Skin epidermis (tissue), 12 donors: Measurements from ENCODE around the gene ARL4C.

Experiments used
- H3K27ac ChIP-seq, 21 experiments: fragments of 200-600 bp; sonication (generic) in 11 of 21; one replicate each; pipeline ENCODE4 v1.5.0; 2020; ENCODE audit warnings: mild to moderate bottlenecking in 3 of 21, inconsistent platforms in 2 of 21, moderate library complexity in 2 of 21
- H3K4me3 ChIP-seq, 7 experiments: fragments of 200-600 bp; sonication (generic) in 2 of 7; one replicate each; pipeline ENCODE4 v1.5.0; 2020; ENCODE audit warnings: inconsistent platforms in 2 of 7, mild to moderate bottlenecking in 2 of 7, moderate library complexity in 1 of 7

The ARL4C gene

DNA sequence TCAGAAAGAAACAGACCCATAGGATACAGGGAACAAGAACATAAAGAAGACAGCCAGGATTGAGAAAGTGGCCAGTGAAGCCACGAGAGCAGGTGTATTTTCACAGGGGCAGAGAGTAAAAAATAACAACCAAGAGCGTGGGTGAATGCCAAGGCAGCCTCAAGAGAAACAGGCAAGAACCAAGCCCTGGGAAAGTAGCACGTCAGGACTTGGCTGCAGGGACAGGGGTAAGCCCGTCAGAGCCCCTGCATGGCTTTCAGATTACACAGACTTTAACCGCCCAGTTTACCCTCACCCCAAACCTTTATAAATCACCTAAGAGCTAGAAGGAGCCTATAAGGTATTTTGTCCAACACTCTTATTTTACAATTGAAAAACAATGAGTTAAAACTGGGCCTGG lies 43.7 kb downstream of the ARL4C start:
- peak overlapping the region in 11 of 21 experiments; percentile 4 to 86 (median 50) for H3K27ac ChIP-seq
- H3K4me3 ChIP-seq, result peak overlapping the region in 3 of 7 experiments; percentile 4 to 20 (median 11)

DNA sequence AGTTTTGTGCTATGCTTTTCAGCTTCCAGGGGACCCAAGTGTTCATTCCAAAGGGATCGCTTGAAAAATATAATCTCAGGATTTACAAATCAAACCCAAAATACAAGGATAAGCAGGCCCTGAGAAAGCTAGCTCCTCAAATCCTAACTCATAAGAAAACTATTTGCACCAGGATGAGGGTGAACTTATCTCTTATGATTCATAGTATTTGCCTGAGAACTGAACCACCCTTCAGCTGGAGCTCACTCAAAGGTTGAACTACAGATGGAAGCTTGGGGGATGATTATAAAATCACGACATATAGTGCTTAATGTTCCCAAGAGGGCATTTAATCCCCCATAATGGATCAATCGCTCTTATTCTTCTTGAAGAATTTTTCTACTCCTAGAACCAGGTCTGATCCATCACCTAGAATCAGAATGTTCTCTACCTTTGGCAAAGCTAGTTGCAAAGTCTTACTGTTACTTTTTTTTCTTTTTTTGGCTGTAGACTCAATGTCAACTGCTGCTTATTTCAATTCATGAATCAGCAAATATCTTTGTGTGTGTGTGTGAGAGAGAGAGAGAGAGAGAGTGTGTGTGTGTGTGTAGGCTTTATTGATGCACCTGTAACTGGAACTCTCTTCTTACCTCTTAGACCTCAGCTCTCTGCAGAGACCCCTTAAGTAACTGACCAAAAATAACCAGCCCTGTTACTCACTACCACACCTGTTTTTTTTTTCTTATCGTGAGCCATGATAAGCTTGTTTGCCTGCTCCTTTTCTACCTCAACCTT lies 44.8 kb downstream of the ARL4C start:
- Histone ChIP-seq H3K27ac (peak overlapping the region in 5 of 21 experiments; percentile 37 to 86 (median 79)), H3K4me3 (no peak overlapping the region)

DNA sequence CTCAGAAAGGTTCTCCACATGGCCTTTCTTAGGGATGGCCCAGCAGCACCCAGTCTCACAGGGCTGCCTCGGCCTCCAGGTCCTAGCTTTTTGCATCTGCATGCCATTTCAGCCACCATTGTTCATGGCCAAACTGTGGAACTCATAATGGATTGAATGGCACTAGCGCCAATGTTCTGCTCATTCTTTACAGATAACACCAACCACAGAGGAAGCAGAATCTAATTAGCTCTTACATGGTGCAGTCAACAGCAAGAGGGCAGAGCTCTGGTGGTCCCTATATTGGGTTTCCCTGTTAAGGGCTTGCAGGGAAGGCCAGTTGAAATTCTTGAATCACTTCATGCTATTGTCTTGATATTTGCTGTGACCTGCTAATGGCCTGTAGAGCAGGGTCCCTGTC lies 45.6 kb downstream of the ARL4C start:
- H3K27ac ChIP-seq, result peak overlapping the region in 3 of 21 experiments; percentile 10 to 86 (median 37)
- no peak overlapping the region for H3K4me3 ChIP-seq

DNA sequence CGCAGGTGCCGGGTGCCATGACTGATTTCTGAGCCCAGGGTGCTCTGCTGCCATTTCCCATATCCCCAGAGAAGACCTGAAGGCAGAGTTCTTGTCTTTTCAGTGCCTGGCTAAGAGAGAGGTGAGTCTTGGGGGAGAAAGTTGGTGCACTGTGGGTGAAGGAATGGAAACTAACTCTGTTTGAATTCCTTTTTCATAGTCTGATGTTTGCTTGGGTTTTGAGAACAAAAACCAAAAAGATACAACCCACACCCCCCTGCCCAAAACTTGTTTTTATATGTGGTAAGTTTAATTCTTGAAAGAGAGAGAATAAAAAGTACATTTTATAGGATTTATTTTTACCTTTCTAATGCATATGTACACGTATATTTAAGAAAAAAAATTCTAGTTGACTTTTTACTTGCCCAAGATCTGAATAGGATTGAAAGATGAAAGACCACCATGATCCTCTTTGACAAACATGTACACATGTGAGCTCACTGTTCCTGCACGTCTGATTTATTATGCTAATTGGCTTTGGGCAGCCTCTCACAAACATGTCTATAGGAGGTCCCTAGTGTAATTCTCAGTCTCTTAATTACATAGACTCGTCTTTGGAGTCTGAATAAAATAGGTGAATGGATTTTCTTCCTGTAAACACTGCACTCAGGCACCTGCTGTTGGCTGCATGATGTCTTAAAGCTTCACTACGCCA lies 46.3 kb downstream of the ARL4C start:
- H3K4me3 ChIP-seq, result no peak overlapping the region
- H3K27ac ChIP-seq, result peak overlapping the region in 1 of 21 experiments; percentile 18

DNA sequence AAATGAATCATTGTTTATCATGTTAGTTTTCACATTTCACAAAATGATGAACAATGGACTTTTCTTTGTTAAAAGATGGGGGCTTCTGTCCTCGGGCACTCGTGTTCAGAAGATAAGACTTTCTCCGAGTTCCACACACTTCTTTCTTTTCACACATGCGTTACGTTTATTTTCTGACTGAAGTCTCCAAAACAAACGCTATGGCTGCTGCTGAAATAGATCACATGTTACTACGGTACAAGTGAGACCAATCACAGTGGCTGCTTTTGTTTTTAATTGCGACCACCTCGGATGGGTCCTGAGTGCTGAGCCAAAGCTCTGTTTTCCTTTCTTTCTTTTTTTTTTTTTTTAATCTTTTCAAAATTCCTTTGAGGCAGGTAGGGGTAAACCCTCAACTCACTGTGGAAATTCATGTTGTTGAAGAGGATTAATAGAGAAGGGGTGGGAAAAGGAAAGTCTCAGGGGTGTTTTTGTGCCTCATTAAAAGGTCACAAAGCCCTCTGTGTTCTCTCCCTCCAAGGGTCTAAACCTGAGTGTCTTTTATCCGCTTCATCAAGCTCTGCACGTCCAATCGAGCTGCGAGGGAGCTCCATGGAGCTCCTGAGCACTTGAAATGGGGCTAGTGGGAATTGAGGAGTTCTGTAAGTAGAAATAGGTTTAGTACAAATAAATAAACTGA lies 48.2 kb downstream of the ARL4C start:
- H3K27ac ChIP-seq, result peak overlapping the region in 2 of 21 experiments; percentile 16 to 91

DNA sequence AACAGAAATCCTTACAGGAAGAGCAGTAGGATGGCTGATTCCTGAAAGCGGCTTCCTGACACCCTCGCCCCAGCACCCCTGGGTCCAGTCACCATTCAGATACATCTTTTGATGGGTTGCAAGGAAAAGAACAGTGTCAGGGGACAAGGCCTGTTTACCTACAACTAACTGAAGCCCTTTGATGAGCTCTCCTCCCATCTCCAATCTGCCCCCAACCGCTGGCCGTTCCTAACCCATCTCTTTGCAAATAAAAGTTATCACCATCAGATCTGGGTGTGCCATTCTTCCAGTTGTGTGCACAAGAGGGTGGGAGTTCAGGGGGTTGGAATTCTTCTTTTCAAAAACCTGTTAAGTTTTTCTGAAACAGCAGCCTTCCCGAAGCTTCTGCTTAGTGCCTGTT lies 48.9 kb downstream of the ARL4C start:
- peak overlapping the region in 6 of 21 experiments; percentile 34 to 91 (median 82) for H3K27ac ChIP-seq
- no peak overlapping the region for H3K4me3 ChIP-seq

More for the DNA sequence above, 48.2 kb downstream of the ARL4C start:
- H3K4me3 ChIP-seq, result no peak overlapping the region

DNA sequence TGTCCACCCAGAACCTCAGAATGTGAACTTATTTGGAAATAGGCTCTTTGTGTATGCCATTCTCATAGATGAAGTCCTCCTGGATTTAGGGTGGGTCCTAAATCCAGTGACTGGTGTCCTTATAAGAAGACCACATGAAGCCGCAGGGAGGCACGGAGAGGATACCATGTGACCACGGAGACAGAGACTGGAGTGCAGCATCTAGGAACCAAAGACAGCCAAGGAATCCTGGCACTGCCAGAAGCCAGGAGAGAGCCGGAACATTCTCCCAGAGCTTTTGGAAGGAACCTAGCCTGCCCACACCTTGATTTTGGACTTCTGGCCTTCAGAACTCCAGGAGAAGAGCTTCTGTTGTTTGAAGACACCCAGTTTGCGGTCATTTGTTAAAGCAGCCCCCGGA lies 49.7 kb downstream of the ARL4C start:
- H3K27ac ChIP-seq, result peak overlapping the region in 18 of 21 experiments; percentile 25 to 91 (median 80)
- H3K4me3 ChIP-seq, result no peak overlapping the region

DNA sequence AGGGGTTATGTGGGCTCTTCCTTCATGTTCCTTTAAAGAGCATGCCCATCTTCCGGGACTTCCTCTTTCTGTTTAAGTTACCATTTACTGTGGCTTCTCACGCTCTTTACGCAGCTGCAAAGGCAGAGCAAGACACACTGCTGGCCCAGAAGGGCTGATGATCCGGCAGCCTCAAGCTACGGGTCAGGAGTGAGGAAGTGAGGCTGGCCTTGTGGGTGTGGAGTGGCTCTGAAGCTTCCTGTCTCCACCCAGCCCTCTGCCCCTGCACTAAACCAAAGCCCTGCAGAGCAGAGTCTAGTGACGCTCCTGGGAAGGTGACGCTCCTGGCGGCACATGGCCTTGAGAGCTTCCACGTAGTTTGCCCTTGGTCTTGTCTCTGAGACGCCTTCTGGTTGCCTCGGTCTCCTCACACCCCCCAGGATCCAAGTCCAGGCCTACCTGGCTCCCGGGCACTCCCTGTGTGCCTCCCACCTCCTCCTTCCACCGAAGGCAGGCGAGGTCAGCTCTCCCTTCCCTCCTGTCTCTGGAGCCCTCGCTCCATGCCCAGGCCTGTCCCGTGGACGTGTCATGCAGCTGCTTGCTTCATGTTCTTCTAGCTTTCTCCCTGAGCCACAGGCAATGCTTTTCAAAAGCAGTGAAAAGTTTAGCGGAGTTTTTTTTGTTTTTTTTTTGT lies 50.3 kb downstream of the ARL4C start:
- Histone ChIP-seq H3K27ac (peak overlapping the region in 20 of 21 experiments; percentile 55 to 91 (median 80)), H3K4me3 (no peak overlapping the region)

DNA sequence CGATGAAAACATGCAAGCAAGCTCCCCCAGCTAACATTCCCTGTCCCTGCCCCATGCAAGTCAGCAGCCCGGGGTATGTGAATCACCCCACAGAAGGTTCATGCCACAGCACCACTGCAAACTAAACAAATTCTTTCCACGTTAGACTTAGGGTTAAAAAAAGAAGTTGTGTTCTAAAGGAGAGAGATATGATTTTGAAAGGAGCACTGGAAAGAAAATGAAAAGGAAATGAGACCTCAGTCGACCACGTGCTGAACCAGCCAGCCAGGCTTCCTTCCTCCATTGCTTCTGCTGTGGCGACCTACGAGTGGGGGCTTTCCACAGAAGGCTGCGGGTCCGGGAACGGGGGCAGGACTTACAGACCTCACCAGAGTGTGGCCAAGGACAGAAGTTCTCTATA lies 52.0 kb downstream of the ARL4C start:
- Histone ChIP-seq H3K4me3 (no peak overlapping the region), H3K27ac (peak overlapping the region in 18 of 21 experiments; percentile 59 to 91 (median 80))

DNA sequence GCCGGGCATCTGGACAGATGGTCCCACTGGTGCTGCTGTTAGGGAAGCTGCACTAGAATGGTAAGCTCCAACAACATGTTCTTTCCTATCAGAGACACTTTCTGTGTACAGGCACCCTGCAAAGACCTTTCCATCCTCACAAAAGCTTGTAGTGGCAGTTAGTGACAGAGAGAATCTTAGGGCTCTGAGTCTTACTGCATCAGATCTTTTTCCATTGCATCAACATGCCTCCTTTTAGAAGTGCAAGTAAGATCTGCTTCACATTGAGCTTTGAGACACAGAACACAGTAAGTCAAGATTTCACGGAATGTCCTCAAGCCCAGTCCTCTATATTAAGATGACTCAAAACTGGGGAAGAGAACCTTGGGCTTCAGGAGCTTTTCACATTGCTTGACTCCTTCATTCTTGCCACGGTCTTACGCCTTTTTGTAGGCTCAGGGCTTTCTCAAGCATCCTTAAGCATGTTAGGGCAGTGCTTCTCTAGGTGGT lies 52.6 kb downstream of the ARL4C start:
- no peak overlapping the region for H3K4me3 ChIP-seq
- H3K27ac ChIP-seq, result peak overlapping the region in 14 of 21 experiments; percentile 7 to 91 (median 82)
